SK-N-SH (cell line): ENCODE data around the gene DIPK1A. TPM values are rescaled to one million over a fixed set of nuclear protein-coding genes. Genes with fewer than 3 reads are reported as not detected.

ENCODE experiments used
- CTCF ChIA-PET: fragments of 300-600, 350-600 bp; formaldehyde crosslinking; extraction: SDS; loops from one replicate; lab custom pipeline; 2021; lab: Yijun Ruan, JAX
- POLR2A ChIA-PET: fragments of 350-600 bp; sonication (Branson Sonifier 250); formaldehyde crosslinking; extraction: SDS; loops from one replicate; lab custom pipeline; 2020; ENCODE audit warnings: antibody characterized with exemption, inconsistent platforms; lab: Yijun Ruan, JAX
- DNase-seq: peaks from one replicate; pipeline ENCODE4 v3.0.0; 2012
- H2AFZ ChIP-seq: fragments of 200-600 bp; sonication (generic); 2 replicates; pipeline ENCODE4 v1.8.1; 2016; ENCODE audit warnings: antibody characterized with exemption, mild to moderate bottlenecking, low read depth
- H3F3A ChIP-seq: fragments of 200-600 bp; sonication (generic); replicated peaks from 2 replicates; pipeline ENCODE3; 2016; ENCODE audit warnings: antibody characterized with exemption, mild to moderate bottlenecking; ENCODE audit not compliant: insufficient read depth
- H3K27ac ChIP-seq, 2 experiments: fragments of 200-500 bp in 1 of 2; fragments of 200-600 bp in 1 of 2; sonication (Bioruptor generic) in 1 of 2; sonication (generic), shearing (Covaris generic) in 1 of 2; 2 replicates each; pipeline versions ENCODE4 v1.5.1 to v1.6.1; 2014 to 2016; ENCODE audit warnings: low read depth in 2 of 2, inconsistent platforms in 1 of 2, low read length in 1 of 2, mild to moderate bottlenecking in 1 of 2, mixed read lengths in 1 of 2
- H3K27me3 ChIP-seq: fragments of 200-600 bp; sonication (generic), shearing (Covaris generic); 2 replicates; pipeline ENCODE4 v1.6.1; 2016; ENCODE audit warnings: mixed run types; ENCODE audit not compliant: insufficient read depth
- H3K36me3 ChIP-seq, 2 experiments: fragments of 200-500 bp in 1 of 2; fragments of 200-600 bp in 1 of 2; sonication (Bioruptor generic) in 1 of 2; sonication (generic) in 1 of 2; replicated peaks in 1 of 2; 2 replicates each; pipeline versions ENCODE3 to v1.5.1; 2014 to 2016; ENCODE audit warnings: low read length in 1 of 2, mild to moderate bottlenecking in 1 of 2; ENCODE audit not compliant: insufficient read depth in 2 of 2, control insufficient read depth in 1 of 2
- H3K4me1 ChIP-seq, 2 experiments: fragments of 200-500 bp in 1 of 2; fragments of 200-600 bp in 1 of 2; sonication (Bioruptor generic) in 1 of 2; sonication (generic), shearing (Covaris generic) in 1 of 2; 2 replicates each; pipeline versions ENCODE4 v1.5.1 to v1.6.1; 2014 to 2016; ENCODE audit warnings: low read depth in 1 of 2, low read length in 1 of 2, mixed run types in 1 of 2; ENCODE audit not compliant: insufficient read depth in 2 of 2, control insufficient read depth in 1 of 2
- H3K4me2 ChIP-seq: fragments of 200-600 bp; sonication (generic), shearing (Covaris generic); 2 replicates; pipeline ENCODE4 v1.6.1; 2017; ENCODE audit warnings: mixed run types
- H3K4me3 ChIP-seq, 2 experiments: fragments of 200-500 bp in 1 of 2; fragments of 200-600 bp in 1 of 2; sonication (Bioruptor generic) in 1 of 2; sonication (generic), shearing (Covaris generic) in 1 of 2; 2 replicates each; pipeline versions ENCODE4 v1.5.1 to v1.8.1; 2014 to 2016; ENCODE audit warnings: low read depth in 2 of 2, inconsistent platforms in 1 of 2, low read length in 1 of 2, mild to moderate bottlenecking in 1 of 2, mixed read lengths in 1 of 2, moderate library complexity in 1 of 2
- H3K79me2 ChIP-seq: fragments of 200-600 bp; sonication (generic); 2 replicates; pipeline ENCODE4 v1.8.1; 2017; ENCODE audit warnings: mild to moderate bottlenecking; ENCODE audit not compliant: insufficient read depth
- H3K9ac ChIP-seq: fragments of 200-600 bp; sonication (generic); 2 replicates; pipeline ENCODE4 v1.6.1; 2017; ENCODE audit warnings: mixed run types
- H3K9me2 ChIP-seq: fragments of 200-600 bp; sonication (generic); 2 replicates; pipeline ENCODE4 v1.6.1; 2017; ENCODE audit warnings: mixed run types
- H3K9me3 ChIP-seq: fragments of 200-600 bp; sonication (generic); 2 replicates; pipeline ENCODE4 v1.6.1; 2017; ENCODE audit warnings: mixed run types, mild to moderate bottlenecking, moderate library complexity
- H4K20me1 ChIP-seq: fragments of 200-600 bp; sonication (generic); 2 replicates; pipeline ENCODE4 v1.6.1; 2017; ENCODE audit warnings: mild to moderate bottlenecking, mixed run types; ENCODE audit not compliant: insufficient read depth
- CHD2 ChIP-seq: fragments of 150-350 bp; IDR thresholded peaks from 2 replicates; pipeline ENCODE4 v1.6.1; 2018; ENCODE audit warnings: low read length; ENCODE audit not compliant: partially characterized antibody
- ELF1 ChIP-seq: IDR thresholded peaks from 2 replicates; pipeline ENCODE4 v1.4.0; 2012
- FOSL2 ChIP-seq: IDR thresholded peaks from 2 replicates; pipeline ENCODE4 v1.4.0; 2012; ENCODE audit warnings: low read depth, mild to moderate bottlenecking, moderate library complexity, borderline replicate concordance
- FOXJ3 ChIP-seq: sonication (generic); formaldehyde crosslinking; IDR thresholded peaks from 2 replicates; pipeline ENCODE4 v1.5.1; 2020; ENCODE audit warnings: mild to moderate bottlenecking, missing genetic modification reagents
- FOXM1 ChIP-seq: IDR thresholded peaks from 2 replicates; pipeline ENCODE4 v1.4.0; 2012; ENCODE audit warnings: low read depth, mild to moderate bottlenecking
- GABPA ChIP-seq: IDR thresholded peaks from 2 replicates; pipeline ENCODE4 v1.4.0; 2012; ENCODE audit warnings: low read depth, mild to moderate bottlenecking
- GATA2 ChIP-seq: sonication (generic); formaldehyde crosslinking; IDR thresholded peaks from 2 replicates; pipeline ENCODE4 v1.5.0; 2020; ENCODE audit warnings: mild to moderate bottlenecking, missing genetic modification reagents
- IRF3 ChIP-seq: fragments of 150-350 bp; IDR thresholded peaks from 2 replicates; pipeline ENCODE4 v1.6.1; 2016; ENCODE audit warnings: mild to moderate bottlenecking, low read depth, low read length
- MEF2A ChIP-seq: IDR thresholded peaks from 2 replicates; pipeline ENCODE4 v1.4.0; 2012; ENCODE audit warnings: low read depth, borderline replicate concordance
- MXI1 ChIP-seq: IDR thresholded peaks from 2 replicates; pipeline ENCODE4 v1.6.1; 2012; ENCODE audit warnings: mild to moderate bottlenecking, low read depth, low read length, improper control_type of control experiment
- NRF1 ChIP-seq: IDR thresholded peaks from 2 replicates; pipeline ENCODE4 v1.6.1; 2012; ENCODE audit warnings: low read depth, mild to moderate bottlenecking, low read length
- PBX3 ChIP-seq: IDR thresholded peaks from 2 replicates; pipeline ENCODE4; 2012
- POLR2AphosphoS5 ChIP-seq: IDR thresholded peaks from 2 replicates; pipeline ENCODE4 v1.6.1; 2012; ENCODE audit warnings: low read depth, low read length
- RAD21 ChIP-seq: IDR thresholded peaks from 2 replicates; pipeline ENCODE4 v1.6.1; 2012; ENCODE audit warnings: mild to moderate bottlenecking, low read length
- RFX5 ChIP-seq: IDR thresholded peaks from 2 replicates; pipeline ENCODE4 v1.6.1; 2012; ENCODE audit warnings: mild to moderate bottlenecking, improper control_type of control experiment, low read length
- RXRA ChIP-seq: IDR thresholded peaks from 2 replicates; pipeline ENCODE4 v1.4.0; 2012; ENCODE audit warnings: low read depth, mild to moderate bottlenecking, borderline replicate concordance
- SMC3 ChIP-seq: IDR thresholded peaks from 2 replicates; pipeline ENCODE4 v1.6.1; 2012; ENCODE audit warnings: low read depth, low read length, improper control_type of control experiment
- TAF1 ChIP-seq: IDR thresholded peaks from 2 replicates; pipeline ENCODE4 v1.6.1; 2012; ENCODE audit warnings: low read depth, mild to moderate bottlenecking, low read length, moderate library complexity, borderline replicate concordance
- TEAD4 ChIP-seq: IDR thresholded peaks from 2 replicates; pipeline ENCODE4 v1.4.0; 2012; ENCODE audit warnings: mild to moderate bottlenecking, borderline replicate concordance; ENCODE audit not compliant: insufficient read depth
- USF2 ChIP-seq: fragments of 150-350 bp; IDR thresholded peaks from 2 replicates; pipeline ENCODE4 v1.6.1; 2017; ENCODE audit warnings: antibody characterized with exemption, low read length, low read depth, borderline replicate concordance
- ZBTB33 ChIP-seq: IDR thresholded peaks from 2 replicates; pipeline ENCODE4 v1.4.0; 2012; ENCODE audit warnings: low read depth, borderline replicate concordance
- WGBS: methylation state at CpG from one replicate; pipeline ENCODE4 v1.1.6; 2017; ENCODE audit warnings: low lambda C conversion rate; 5-methylcytosine and 5-hydroxymethylcytosine counted together
- polyA plus RNA-seq, 3 experiments: library from polyadenylated mRNA; depleted of rRNA; stranded (reverse); fragments of >200 nt; gene quantifications; 2 replicates each; pipeline ENCODE4 v1.2.3, GENCODE V29; 2012

Gene DIPK1A
- polyA plus RNA-seq, 1 of the 3 experiments (the other 2 are of a cell fraction): 3.4 TPM

- Histone ChIP-seq H3K9ac (peak overlapping the region; percentile 93; the same call in 1 of the 2 replicates), H3F3A (peaks cover 45% of the 10 kb centered on the region), H2AFZ (no peak overlapping the region), H3K9me3 (no peaks in the 10 kb centered on the region), H3K4me2 (peak overlapping the region; percentile 86), H4K20me1 (peaks cover 72% of the 10 kb centered on the region), H3K27me3 (no peaks in the 10 kb centered on the region), H3K4me1 (peaks cover 20 to 39% of the 10 kb centered on the region in 2 experiments; a peak in 3 of 4 replicates), H3K4me3 (peak overlapping the region in 1 of 2 experiments; percentile 99; a peak in 1 of 4 replicates), H3K36me3 (peaks cover 63 to 71% of the 10 kb centered on the region in 2 experiments), H3K9me2 (no peaks in the 10 kb centered on the region), H3K79me2 (peaks cover 78% of the 10 kb centered on the region), H3K27ac (no peak overlapping the region)
- 75% methylated on average over 5 of the region's 5 CpGs for WGBS
- DNase-seq: no peak
- ChIA-PET POLR2A (no interaction called here), CTCF (interaction anchor here (1.0 to 3.7 kb wide), 3 partner anchors 16 to 159 kb away, joined by 5 to 10 read pairs (median 5); no protein-coding TSS in a partner anchor)
- no peak for TF ChIP-seq PBX3
- no peak for TF ChIP-seq SMC3
- TF ChIP-seq FOSL2: no peak
- TF ChIP-seq RXRA: no peak
- no peak for TF ChIP-seq ZBTB33
- TF ChIP-seq TEAD4: no peak
- no peak for TF ChIP-seq FOXM1
- TF ChIP-seq GATA2 (CRISPR knock-in tag): no peak
- TF ChIP-seq CHD2: no peak
- TF ChIP-seq GABPA: no peak
- no peak for TF ChIP-seq MXI1
- no peak for TF ChIP-seq TAF1
- TF ChIP-seq MEF2A: no peak
Measured at GRCh38 chr1:92834617-92835016, 126.6 kb downstream of the DIPK1A start.

GRCh38 chr1:92833840-92834239, 127.4 kb downstream of the DIPK1A start:
- Histone ChIP-seq H3K9ac (peak overlapping the region; percentile 93), H3K4me1 (peaks cover 20 to 39% of the 10 kb centered on the region in 2 experiments; a peak in 3 of 4 replicates), H3K9me3 (no peaks in the 10 kb centered on the region), H3K27ac (no peak overlapping the region), H2AFZ (no peak overlapping the region), H3K9me2 (no peaks in the 10 kb centered on the region), H3K4me2 (peak overlapping the region; percentile 86), H3K4me3 (peak overlapping the region; percentile 94 to 99), H3K27me3 (no peaks in the 10 kb centered on the region), H3F3A (peaks cover 41% of the 10 kb centered on the region), H3K36me3 (peaks cover 56 to 63% of the 10 kb centered on the region in 2 experiments), H4K20me1 (peaks cover 64% of the 10 kb centered on the region), H3K79me2 (peaks cover 70% of the 10 kb centered on the region)
- CTCF ChIA-PET: interaction anchor here (1.4 to 3.7 kb wide), 2 partner anchors 15 to 160 kb away, joined by 5 to 10 read pairs; no protein-coding TSS in a partner anchor
- WGBS: 59% methylated on average over 5 of the region's 5 CpGs
- POLR2A ChIA-PET: no interaction called here
- no peak for DNase-seq
- TF ChIP-seq RAD21: no peak
- no peak for TF ChIP-seq GATA2 (CRISPR knock-in tag)
- no peak for TF ChIP-seq IRF3
- no peak for TF ChIP-seq TEAD4
- no peak for TF ChIP-seq CHD2
- no peak for TF ChIP-seq GABPA
- no peak for TF ChIP-seq PBX3
- no peak for TF ChIP-seq FOXJ3 (CRISPR knock-in tag)
- TF ChIP-seq USF2: no peak
- TF ChIP-seq RFX5: no peak
- TF ChIP-seq ELF1: no peak
- no peak for TF ChIP-seq TAF1
- TF ChIP-seq RXRA: no peak
- TF ChIP-seq NRF1: no peak
- TF ChIP-seq FOSL2: no peak
- no peak for TF ChIP-seq POLR2AphosphoS5
